TTC549 (cell line): ENCODE data around the gene TMCC3.
"Not testable (repeated sequence)": the region's sequence is repeated elsewhere in the genome, so short reads cannot be mapped to it uniquely, and the experiment has no call there.

ENCODE experiments used
- FAIRE-seq: peaks from 2 replicates; lab custom pipeline; 2012; peaks lifted over from hg19 to GRCh38; lab: Jason Lieb, UNC

TMCC3 gene

DNA sequence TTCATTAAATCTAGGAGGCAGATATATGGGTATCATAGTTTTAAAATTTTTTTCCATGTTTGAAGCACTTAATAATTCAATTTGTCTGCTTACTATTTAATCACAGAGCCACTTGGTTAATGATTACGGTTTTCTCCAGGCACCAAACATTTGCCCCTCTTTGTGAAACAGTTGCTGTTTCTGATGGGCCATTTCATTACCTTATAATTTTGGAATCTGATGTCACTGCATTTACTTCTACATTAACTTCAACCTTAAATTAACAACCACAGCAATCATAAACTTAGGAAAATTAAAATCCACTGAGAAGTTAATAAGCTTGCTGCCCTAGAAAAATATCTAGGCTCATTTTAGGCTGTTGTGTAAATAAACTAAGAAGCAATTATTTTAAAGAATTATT is 17.0 kb downstream of the TMCC3 start:
- no peak for FAIRE-seq

DNA sequence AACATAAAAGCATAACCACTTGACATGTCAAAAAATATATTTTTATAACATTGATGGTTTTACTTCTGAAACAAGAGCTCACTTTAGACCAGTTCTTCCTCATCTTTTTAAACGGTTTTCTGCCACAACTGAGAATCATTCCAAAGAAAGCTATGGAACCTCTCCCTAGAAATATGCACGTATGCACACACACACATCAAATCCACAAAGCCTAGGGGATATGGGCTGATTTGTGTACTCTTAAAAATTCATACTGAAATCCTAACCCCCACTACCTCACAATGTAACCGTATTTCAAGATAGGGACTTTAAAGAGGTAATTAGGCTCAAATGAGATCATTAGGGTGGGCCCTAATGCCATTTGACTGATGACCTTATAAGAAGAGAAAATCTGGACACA is 19.3 kb downstream of the TMCC3 start:
- no peak for FAIRE-seq

DNA sequence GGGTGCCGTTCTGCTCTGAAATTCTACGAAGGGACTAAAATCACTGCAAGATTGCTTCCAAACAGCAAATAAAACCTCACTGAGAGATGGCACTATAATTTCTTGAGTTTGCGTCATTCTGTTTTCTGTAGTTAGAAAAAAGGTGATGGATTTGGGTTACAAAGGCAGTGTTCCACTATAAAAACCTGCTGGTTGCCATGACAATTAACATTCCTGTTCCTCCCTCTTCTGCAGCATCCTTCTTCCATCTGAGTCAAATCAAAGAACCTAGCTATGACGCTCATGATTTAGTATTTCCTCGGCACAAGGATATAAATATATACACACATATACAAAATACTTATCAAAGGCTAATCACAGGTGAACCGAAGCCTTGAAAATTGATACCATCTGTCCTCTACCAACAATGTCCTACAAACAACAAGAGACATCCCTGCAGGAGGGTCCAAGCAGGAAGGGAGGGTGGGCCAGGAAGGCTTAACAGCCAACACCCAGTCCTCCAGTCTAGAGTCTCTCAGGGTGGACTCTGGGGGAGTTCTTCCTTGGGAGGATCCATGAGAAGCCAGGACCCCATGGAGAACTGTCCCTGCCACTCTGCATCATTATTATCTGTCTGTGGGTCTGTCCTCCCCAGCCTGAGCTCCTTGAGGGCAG is 21.4 kb downstream of the TMCC3 start:
- no peak for FAIRE-seq

DNA sequence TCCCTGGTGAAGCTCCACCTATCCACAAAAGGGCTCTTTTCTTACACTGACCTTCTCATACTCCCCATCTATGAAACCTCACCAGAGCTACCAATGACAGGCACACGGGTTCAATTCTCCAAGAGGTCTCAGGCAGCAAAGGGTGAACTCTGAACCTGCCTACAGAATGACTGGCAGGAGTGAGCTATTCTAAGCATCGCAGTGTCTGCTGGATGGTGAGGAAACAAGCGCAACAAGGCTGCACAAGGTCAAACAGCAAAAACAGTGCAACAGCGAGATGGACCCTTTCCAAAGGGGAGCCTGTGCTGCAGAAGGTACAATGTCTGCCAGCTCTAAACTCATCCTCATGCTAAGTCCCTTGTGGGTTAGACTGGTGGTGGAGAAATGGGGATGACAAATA is 22.0 kb downstream of the TMCC3 start:
- no peak for FAIRE-seq

DNA sequence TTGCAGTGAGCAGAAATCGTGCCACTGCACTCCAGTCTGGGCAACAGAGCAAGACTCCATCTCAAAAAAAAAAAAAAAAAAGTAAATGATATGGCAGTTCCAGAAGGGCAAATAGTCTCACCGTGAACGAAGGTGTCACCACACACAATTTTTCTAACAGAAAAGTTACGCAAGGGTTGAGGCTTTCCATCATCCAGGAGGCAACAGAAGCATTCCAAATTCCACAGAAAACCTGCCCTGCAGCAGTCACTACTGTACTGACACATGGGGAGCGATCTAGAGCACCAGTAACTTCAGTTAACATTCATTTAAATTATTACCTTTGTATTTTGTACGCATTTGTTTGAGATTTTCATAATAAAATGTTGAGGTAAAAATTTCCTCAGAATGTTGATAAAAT is 24.8 kb downstream of the TMCC3 start:
- no peak for FAIRE-seq

DNA sequence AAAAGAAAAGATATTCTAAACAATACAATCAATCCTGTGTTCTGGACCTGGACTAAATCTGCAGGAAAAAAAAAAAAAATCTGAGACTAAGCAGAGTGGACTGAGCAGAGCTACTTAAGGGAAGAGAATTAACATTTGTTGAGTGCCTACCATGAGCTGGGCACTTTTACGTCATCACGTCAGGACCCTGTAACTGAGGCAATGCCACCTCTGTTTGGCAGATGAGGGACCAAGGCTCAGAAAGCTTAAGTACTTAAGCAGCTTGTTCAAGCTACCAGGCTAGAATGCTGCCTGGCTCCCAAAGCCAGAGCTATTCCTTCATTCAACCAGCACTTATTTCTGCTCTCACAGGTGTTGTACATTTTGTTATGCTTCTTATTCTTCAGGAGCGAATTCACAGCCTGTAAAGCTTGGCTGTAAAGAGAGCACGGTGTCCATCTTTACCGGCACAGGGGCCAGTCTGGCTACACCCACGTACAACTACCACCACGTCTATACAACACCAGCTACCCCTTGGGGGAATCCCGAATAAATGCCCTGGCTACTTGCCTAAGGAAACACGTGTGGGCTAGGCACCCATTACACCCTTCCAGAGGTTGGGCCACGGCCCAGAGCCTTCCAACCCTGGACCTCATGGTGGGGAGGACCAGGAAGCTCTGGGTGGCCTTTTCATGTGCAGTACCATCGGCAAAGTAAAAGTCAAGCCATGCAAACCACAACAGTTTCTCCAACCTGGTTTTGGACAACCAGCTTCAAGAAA is 27.0 kb downstream of the TMCC3 start:
- no peak for FAIRE-seq

DNA sequence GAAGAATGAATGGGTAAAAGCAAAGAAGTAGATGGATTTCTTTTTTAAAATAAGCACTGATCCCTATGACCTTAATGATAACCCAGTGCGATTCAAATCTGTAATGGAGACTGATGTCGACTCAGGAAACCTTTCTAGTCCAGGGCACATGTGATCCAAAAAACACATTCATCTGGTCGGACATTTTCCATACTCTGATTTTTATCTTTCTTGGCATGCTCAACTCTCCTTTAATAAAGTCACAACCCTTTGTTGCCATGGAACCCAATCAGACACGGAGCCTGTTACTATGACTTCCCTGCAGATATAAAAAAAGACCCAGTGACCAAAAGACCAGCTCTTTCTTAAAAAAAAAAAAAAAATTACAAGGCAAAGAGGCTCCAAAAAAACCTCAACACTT is 27.9 kb downstream of the TMCC3 start:
- no peak for FAIRE-seq

DNA sequence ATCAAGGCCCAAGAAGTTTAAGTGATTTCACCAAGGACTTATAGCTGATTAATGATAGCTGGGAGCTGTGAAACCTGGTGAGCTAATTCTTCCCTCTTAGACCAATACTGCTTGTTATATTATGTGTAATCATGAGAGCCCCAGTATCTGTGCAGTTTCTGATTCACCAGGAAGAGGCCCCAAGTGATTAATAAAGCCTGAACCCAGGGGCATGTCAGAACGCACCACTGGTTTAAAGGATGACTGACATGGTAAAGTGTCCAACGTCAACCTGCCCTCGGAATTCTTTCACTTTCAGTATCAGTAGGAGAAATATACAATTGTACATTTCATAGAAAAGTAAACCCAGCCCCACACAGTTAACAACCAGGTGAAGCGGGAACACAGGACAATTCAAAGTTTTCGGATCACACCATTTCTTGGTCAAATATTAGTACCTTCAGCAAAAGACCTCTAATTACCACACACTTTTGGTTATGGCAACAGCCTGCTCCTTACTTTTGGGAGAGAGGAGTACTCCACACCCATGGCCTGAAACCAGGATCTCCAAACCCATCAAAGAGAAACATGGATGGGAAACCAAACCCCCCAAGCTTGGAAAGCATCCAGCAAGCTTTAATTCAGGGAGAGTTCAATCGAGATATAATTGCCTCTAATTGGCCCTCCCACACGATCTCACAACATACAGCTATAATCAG is 28.5 kb downstream of the TMCC3 start:
- no peak for FAIRE-seq

DNA sequence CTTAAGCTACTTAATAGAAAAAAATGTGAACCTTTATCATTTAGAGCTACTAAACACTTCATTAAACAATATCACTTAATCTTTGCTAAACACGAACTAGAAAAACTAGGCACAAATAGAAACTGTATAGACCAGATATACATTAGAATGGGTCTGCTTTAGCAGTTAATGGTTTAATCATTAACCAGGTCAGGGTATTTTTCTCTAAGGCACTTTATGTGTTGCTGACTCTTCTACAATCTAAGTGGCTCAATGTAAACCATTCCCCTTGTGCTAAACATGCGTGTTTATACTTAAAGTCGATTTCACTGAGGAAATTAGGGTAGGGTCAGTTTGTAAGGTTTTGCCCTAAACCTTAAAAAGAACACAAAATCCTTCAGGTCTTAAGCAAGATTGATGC is 29.7 kb downstream of the TMCC3 start:
- no peak for FAIRE-seq

DNA sequence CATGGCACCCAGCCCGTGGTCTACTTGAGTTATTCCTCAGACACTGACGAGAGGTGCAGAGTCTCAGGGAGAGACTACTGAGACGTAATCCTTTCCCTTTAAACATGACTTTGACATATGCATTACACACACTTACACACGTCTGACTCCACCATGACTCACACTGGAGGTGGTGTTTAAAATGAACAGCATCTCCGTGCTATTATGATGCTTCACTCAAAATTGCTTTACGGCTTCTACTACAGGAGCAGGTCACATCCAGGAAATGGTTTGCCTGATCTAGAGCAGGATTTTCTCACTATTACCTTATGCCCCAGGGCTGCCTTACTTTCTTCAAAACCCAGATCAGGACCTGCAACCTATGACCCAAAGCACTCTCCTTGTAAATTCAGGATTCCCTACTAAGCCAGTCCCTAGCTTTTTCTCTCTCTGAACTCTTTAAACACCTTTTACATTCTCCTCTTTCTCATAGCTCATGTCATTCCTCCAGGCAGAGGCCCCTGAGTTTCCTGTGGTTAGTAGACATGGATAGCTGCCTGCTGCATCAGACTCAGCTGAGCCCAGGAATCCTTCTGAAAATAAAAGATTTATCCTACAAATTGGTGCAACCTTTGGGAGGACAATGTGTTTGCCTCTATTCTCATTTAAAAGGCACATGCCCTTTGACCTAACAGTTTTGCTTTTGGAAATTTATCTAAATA is 31.2 kb downstream of the TMCC3 start:
- no peak for FAIRE-seq

DNA sequence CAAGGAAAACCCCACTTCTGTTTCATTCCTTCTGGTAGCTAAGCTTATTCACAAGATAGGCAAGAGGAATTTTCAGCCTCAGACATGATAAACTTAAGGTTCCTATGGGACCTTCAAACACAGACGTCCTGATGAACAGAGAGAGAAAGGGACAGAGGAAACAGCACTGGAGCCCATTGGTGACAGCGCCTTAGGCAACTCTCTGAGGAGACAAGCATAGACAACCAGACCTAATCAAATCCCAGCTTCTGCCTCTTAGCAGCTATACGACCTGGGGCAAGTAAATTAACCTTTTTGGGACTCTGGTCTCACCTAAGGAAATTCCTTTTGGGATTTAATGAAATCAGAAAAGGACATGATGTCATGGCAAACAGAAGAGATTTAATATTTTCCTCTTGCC is 33.3 kb downstream of the TMCC3 start:
- FAIRE-seq: no peak

DNA sequence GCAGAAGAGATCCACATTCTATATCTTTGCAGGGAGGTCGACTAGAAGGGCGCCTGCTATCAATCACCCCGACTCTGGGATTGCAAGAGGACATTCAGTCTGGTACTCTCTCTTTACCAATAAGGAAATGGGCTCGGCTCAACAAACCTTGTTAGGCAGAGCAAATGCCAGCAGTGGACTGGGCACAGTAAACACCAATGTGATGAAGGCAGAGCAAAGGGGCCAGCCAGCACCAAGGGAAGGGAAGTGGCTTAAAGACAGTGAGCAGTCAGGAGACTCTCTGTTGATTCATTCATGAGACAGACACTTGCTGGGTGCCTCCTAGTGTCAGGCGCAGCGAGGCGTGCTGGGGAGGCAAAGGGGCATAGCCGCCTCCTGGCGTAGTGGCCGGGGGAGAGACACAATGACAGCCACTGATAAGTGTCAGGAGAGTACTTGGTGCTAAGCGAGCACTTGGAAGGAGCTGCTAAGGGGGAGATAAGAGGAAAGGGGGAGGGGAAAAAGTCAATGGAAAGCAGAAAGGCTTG is 34.1 kb downstream of the TMCC3 start:
- FAIRE-seq: no peak

DNA sequence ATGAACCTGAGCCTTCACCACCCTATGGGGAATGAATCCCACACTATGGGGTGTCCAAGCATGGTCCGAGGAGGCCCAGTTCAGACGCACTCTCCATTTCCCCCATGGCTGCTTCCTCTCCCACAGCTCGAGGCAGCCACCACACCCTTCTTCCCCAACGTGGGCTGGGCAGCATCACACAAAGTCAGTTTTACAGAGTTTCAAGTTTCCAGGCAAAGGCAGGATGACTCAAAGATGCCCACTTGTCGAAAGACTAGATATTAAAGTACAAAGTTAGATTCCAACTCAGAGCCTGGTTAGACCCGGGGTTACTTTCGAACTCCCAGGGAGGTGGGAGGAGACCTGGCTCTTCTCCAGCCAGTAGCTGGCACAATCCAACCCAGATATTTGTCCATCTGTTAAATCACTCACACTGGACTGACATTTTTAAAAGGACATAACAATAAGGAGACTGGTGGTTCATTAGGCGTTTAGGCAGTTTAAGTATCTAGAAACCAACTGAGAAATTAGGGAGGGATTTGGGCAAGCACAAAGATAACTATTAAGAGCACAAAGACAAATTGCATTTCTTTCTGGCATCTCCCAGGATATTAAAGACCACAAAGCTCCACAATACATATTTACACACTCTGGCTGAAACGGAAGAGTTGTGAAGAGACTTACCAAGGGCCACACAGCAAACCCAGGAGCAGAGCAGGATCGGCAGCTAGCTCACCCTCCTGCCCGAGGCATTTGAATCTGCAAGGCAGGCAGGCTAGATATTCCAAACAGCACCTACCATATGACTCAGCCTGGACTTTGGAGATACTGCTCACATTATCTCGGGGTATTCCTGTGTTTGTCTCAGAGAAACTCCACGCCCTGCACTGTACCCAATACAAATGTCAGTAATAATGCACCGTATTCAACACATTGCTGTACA is 34.8 kb downstream of the TMCC3 start:
- no peak for FAIRE-seq

DNA sequence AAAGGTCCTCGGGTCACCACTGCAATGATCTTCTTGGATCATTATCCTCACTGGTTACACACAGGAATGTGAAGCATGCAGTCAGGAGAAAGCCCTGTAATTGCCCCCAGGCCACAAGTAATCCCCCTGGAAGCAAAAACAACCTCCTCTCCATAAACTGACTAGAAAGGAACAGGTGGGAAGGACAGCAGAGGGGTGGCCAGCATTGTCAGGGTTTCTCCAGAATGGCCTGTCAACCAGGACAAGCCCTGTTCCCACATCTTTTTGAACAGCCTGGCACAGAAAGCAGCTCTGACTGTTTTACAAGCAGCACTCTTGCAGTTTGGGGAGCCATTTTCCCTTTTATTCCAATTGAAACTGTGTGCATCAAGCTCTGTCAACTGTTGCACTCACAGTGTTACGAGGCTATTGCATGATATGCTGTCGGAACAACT is 36.1 kb downstream of the TMCC3 start:
- no peak for FAIRE-seq

DNA sequence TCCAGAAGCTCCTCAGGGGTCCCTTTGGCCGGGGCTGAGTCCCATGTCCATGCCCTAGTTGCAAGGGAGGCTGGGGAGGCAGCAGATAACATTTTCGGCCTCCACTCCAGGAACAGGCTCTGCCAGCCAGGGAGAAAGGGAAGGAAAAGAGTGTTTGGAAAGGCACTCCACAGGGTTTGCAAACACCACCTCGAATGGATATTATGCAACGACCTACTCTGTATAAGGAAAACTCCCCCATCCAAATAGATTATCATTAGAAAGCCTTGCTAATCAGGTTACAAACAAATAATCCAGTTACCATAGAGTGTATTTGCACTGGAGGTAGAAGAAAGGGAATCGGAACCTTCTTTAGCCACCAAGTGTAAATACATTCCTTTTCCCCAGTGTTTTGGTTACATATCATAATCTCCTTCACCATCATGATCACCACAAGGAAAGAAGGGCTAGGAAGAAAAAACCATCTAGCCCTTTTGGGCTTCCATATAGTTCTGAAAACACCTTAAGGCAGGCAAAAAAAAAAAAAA is 40.4 kb downstream of the TMCC3 start:
- FAIRE-seq: no peak

DNA sequence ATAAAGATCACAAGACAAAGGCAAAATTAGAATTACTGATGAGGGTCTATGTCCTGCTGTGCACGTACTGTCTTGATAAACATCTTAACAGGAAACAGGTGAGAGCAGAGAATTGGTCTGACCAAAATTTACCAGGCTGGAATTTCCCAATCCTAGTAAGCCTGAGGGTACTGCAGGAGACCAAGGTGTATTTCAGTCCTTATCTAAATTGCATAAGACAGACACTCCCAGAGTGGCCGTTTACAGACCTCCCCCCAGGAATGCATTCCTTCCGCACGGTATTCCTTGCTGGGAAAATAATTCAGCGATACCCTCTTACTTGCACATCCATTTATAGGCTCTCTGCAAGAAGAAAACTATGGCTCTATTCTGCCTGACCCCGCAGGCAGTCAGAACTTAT is 43.5 kb downstream of the TMCC3 start:
- FAIRE-seq: not testable (repeated sequence)

DNA sequence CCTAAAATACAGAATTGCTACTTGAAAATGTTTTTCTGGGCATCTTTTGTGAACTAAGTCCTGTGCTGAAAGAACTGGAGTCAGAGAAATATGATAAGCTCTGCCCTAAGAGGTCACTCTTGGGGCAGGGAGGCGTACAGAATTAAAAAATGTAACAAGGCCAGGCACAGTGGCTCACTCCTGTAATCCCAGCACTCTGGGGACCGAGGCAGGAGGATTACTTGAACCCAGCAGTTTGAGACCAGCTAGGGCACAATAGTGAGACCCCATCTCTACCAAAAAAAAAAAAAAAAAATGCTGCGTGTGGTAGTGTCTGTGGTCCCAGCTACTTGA is 46.0 kb downstream of the TMCC3 start:
- no peak for FAIRE-seq

DNA sequence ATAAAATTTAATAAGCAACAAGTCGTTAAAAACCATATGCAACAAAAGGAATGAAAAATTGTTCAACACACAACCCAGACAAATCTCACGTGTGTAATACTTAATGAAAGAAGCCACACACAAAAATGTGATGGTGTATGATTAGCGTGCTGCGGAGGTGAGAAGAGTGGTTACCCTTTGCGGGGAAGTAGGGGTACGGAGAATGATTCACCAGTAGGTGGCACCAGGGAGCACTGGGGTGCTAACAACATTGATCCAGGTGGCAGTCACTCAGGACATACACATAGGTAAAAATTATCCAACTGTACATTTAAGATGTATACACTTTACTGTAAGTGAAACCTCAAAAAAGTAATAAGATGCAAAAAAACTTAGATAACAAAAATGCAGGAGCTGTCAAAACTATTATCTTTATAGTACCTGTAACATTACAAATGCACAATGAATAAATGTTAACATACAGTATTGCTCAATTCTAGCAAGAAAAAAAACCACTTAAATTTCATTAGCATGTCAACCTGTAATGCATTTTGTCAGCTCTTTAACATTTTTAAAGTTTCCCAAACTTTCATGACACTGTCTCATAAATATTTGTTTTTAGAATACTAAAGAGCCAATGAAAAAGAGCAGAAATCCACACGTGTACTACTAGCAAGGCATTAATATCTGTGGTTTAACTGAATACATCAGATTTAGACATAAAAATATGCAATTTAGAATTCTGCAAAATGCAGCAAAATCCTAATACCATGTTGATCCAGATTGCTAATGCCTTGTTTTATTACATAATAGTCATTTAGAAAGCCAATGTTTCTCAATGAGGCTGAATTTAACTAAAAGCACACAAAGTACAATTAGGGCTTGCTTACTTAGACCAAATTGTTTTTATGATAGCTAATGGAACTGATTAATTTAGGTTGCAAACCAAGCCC is 46.7 kb downstream of the TMCC3 start:
- no peak for FAIRE-seq

DNA sequence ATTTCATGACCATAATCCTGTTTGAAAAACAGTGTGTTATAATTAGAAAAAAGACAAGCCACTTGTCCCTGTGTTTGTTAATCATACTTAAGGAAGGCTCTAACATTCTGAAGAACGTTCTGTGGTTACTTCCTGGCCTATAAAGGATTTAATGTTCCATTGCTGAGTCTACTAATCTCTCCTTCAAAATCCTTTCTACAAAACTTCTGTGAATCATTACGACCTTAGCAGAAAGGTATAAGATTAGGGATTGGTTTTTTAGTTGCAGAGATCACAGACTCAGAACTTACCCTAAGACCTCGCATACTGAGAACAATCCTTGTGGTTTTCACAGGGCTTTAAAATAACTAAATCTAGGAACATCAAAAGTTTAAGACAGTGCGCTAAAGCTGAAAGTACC is 48.3 kb downstream of the TMCC3 start:
- no peak for FAIRE-seq

DNA sequence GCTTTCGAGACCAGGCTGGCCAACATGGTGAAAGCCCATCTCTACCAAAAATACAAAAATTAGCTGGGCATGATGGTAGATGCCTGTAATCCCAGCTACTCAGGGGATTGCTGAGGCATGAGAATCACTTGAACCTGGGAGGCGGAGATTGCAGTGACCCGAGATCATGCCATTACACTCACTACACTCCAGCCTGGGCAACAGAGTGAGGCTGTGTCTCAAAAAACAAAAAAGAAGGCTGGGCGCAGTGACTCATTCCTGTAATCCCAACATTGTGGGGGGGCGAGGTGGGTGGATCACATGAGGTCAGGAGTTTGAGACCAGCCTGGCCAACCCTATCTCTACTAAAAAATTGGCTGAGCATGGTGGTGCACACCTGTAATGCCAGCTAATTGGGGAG is 49.0 kb downstream of the TMCC3 start:
- FAIRE-seq: not testable (repeated sequence)
